H9 (cell line): ENCODE results near the gene RNU6-1. TPM values are rescaled to one million over a fixed set of nuclear protein-coding genes. Genes with fewer than 3 reads are reported as not detected.
A peak's percentile ranks its signal among the peaks of the same experiment; 100 is the strongest.

Source experiments
- DNase-seq: peaks from one replicate; pipeline ENCODE4 v3.0.0-alpha.2; 2017
- H2AFZ ChIP-seq: one replicate; pipeline ENCODE4 v1.6.1; 2013; ENCODE audit warnings: mild to moderate bottlenecking, low read length, control low read depth, moderate library complexity
- H2AK5ac ChIP-seq: 2 replicates; pipeline ENCODE4 v1.6.1; 2013; ENCODE audit warnings: low read length, control low read depth, mixed read lengths; ENCODE audit not compliant: insufficient read length
- H2BK120ac ChIP-seq: one replicate; pipeline ENCODE4 v1.6.1; 2013; ENCODE audit warnings: low read depth, mild to moderate bottlenecking, low read length, control low read depth, inconsistent platforms; ENCODE audit not compliant: poor library complexity, severe bottlenecking
- H2BK12ac ChIP-seq: 2 replicates; pipeline ENCODE4 v1.6.1; 2013; ENCODE audit warnings: low read length, control low read depth, mixed read lengths, low read depth; ENCODE audit not compliant: insufficient read length
- H2BK15ac ChIP-seq: 2 replicates; pipeline ENCODE4 v1.6.1; 2013; ENCODE audit warnings: low read depth, low read length, control low read depth
- H2BK20ac ChIP-seq: one replicate; pipeline ENCODE4 v1.6.1; 2013; ENCODE audit warnings: low read depth, mild to moderate bottlenecking, low read length, control low read depth, inconsistent platforms; ENCODE audit not compliant: poor library complexity, severe bottlenecking
- H2BK5ac ChIP-seq: 2 replicates; pipeline ENCODE4 v1.6.1; 2013; ENCODE audit warnings: low read length, control low read depth, mixed read lengths; ENCODE audit not compliant: insufficient read length
- H3K14ac ChIP-seq: 2 replicates; pipeline ENCODE4 v1.6.1; 2013; ENCODE audit warnings: low read length, control low read depth; ENCODE audit not compliant: insufficient read depth
- H3K18ac ChIP-seq: 2 replicates; pipeline ENCODE4 v1.6.1; 2013; ENCODE audit warnings: low read depth, mild to moderate bottlenecking, mixed read lengths, low read length, control low read depth; ENCODE audit not compliant: insufficient read length
- H3K23ac ChIP-seq: 2 replicates; pipeline ENCODE4 v1.6.1; 2013; ENCODE audit warnings: low read length, control low read depth, mixed read lengths, low read depth; ENCODE audit not compliant: insufficient read length
- H3K23me2 ChIP-seq: 2 replicates; pipeline ENCODE4 v1.6.1; 2013; ENCODE audit warnings: low read depth, mild to moderate bottlenecking, mixed read lengths, low read length, control low read depth; ENCODE audit not compliant: insufficient read length, poor library complexity, severe bottlenecking
- H3K27ac ChIP-seq: 2 replicates; pipeline ENCODE4 v1.5.1; 2013; ENCODE audit warnings: low read length, control low read depth, mixed read lengths, low read depth; ENCODE audit not compliant: insufficient read length
- H3K27me3 ChIP-seq: 2 replicates; pipeline ENCODE4 v1.6.1; 2013; ENCODE audit warnings: low read length, control low read depth, inconsistent platforms; ENCODE audit not compliant: insufficient read depth
- H3K4ac ChIP-seq: 2 replicates; pipeline ENCODE4 v1.6.1; 2013; ENCODE audit warnings: low read depth, mild to moderate bottlenecking, control low read depth, inconsistent platforms, low read length, moderate library complexity
- H3K4me1 ChIP-seq: 2 replicates; pipeline ENCODE4 v1.6.1; 2013; ENCODE audit warnings: low read length, control low read depth, inconsistent platforms; ENCODE audit not compliant: insufficient read depth
- H3K4me2 ChIP-seq: 2 replicates; pipeline ENCODE4 v1.6.1; 2013; ENCODE audit warnings: low read length, control low read depth, mixed read lengths; ENCODE audit not compliant: insufficient read length, insufficient read depth
- H3K56ac ChIP-seq: 2 replicates; pipeline ENCODE4 v1.6.1; 2013; ENCODE audit warnings: low read depth, mild to moderate bottlenecking, mixed read lengths, low read length, control low read depth; ENCODE audit not compliant: insufficient read length
- H3K79me1 ChIP-seq: 2 replicates; pipeline ENCODE4 v1.6.1; 2013; ENCODE audit warnings: low read depth, mild to moderate bottlenecking, moderate library complexity, low read length, control low read depth, inconsistent platforms; ENCODE audit not compliant: insufficient read depth, poor library complexity, severe bottlenecking
- H3K79me2 ChIP-seq: 2 replicates; pipeline ENCODE4 v1.6.1; 2013; ENCODE audit warnings: low read length, control low read depth, inconsistent platforms; ENCODE audit not compliant: insufficient read depth
- H3K9ac ChIP-seq: 2 replicates; pipeline ENCODE4 v1.6.1; 2013; ENCODE audit warnings: low read length, control low read depth, mixed read lengths; ENCODE audit not compliant: insufficient read length; ENCODE audit errors: extremely low read depth
- H3K9me3 ChIP-seq: one replicate; pipeline ENCODE4 v1.6.1; 2013; ENCODE audit warnings: low read depth, low read length, inconsistent platforms; ENCODE audit not compliant: control insufficient read depth
- H3T11ph ChIP-seq: one replicate; pipeline ENCODE4 v1.6.1; 2013; ENCODE audit warnings: mild to moderate bottlenecking, low read length, control low read depth, inconsistent platforms
- H4K20me1 ChIP-seq: one replicate; pipeline ENCODE4 v1.6.1; 2013; ENCODE audit not compliant: control insufficient read depth, insufficient read length, insufficient read depth
- H4K5ac ChIP-seq: 2 replicates; pipeline ENCODE4 v1.6.1; 2013; ENCODE audit warnings: low read depth, mild to moderate bottlenecking, mixed read lengths, low read length, control low read depth; ENCODE audit not compliant: insufficient read length
- H4K8ac ChIP-seq: replicated peaks from 2 replicates; pipeline ENCODE4 v1.6.1; 2013; ENCODE audit warnings: low read length, control low read depth, mixed read lengths, low read depth; ENCODE audit not compliant: insufficient read length
- H4K91ac ChIP-seq: 2 replicates; pipeline ENCODE4 v1.6.1; 2013; ENCODE audit warnings: low read depth, mild to moderate bottlenecking, moderate library complexity, mixed read lengths, low read length, control low read depth; ENCODE audit not compliant: insufficient read length
- H3K27ac Mint-ChIP-seq, 3 experiments: 2 replicates in 2 of 3; 3 replicates in 1 of 3; pipeline ENCODE4 v1.8.0; 2020 to 2021; ENCODE audit warnings: mixed read lengths in 3 of 3, mild to moderate bottlenecking in 1 of 3, moderate library complexity in 1 of 3
- H3K27me3 Mint-ChIP-seq: 2 replicates; pipeline ENCODE4 v1.8.0; 2021; ENCODE audit warnings: low read depth, mild to moderate bottlenecking, moderate library complexity, mixed read lengths
- H3K36me3 Mint-ChIP-seq, 3 experiments: 2 replicates in 2 of 3; 3 replicates in 1 of 3; pipeline ENCODE4 v1.8.0; 2020 to 2021; ENCODE audit warnings: low read depth in 3 of 3, mixed read lengths in 3 of 3; ENCODE audit not compliant: insufficient read depth in 1 of 3
- H3K4me1 Mint-ChIP-seq, 2 experiments: 2 replicates each; pipeline ENCODE4 v1.8.0; 2020; ENCODE audit warnings: mixed read lengths in 2 of 2
- H3K4me3 Mint-ChIP-seq, 2 experiments: 2 replicates in 1 of 2; 3 replicates in 1 of 2; pipeline ENCODE4 v1.8.0; 2020 to 2021; ENCODE audit warnings: mild to moderate bottlenecking in 2 of 2, mixed read lengths in 2 of 2, moderate library complexity in 1 of 2
- H3K9me3 Mint-ChIP-seq, 2 experiments: 2 replicates in 1 of 2; 3 replicates in 1 of 2; pipeline ENCODE4 v1.8.0; 2020; ENCODE audit warnings: mild to moderate bottlenecking in 2 of 2, mixed read lengths in 2 of 2, moderate library complexity in 1 of 2
- CTCF ChIP-seq: fragments of 200-600 bp; sonication (generic); conservative IDR thresholded peaks from 3 replicates; pipeline ENCODE4 v1.8.0; 2021; ENCODE audit warnings: antibody characterized with exemption, mild to moderate bottlenecking
- WGBS: extraction: QIAGEN DNeasy Blood & Tissue Kit; methylation state at CpG from one replicate; pipeline ENCODE4 v1.1.7; 2013; ENCODE audit warnings: missing lambda C conversion rate, low lambda C conversion rate, mixed read lengths; ENCODE audit not compliant: insufficient read length; ENCODE audit errors: extremely low coverage; 5-methylcytosine and 5-hydroxymethylcytosine counted together
- total RNA-seq: library from RNA; stranded (reverse); gene quantifications from 2 replicates; pipeline ENCODE4 v1.2.1, GENCODE V29; 2021

The RNU6-1 gene
- total RNA-seq, 1 experiment from 2014 or later, result not detected

- Histone ChIP-seq H3K4ac (no peak overlapping the region), H2BK15ac (no peak overlapping the region), H3K14ac (no peak overlapping the region), H2BK12ac (no peak overlapping the region), H2BK20ac (no peak overlapping the region), H4K8ac (no peak overlapping the region), H3K23ac (no peak overlapping the region), H3K79me1 (no peaks in the 10 kb centered on the region), H2AFZ (no peak overlapping the region), H3K9me3 (no peaks in the 10 kb centered on the region), H4K91ac (no peak overlapping the region), H3T11ph (no peak overlapping the region), H3K4me2 (peak overlapping the region; percentile 90), H2AK5ac (no peak overlapping the region), H3K4me1 (no peaks in the 10 kb centered on the region; the same call in 1 of the 2 replicates), H3K27ac (no peak overlapping the region), H2BK5ac (no peak overlapping the region), H3K18ac (no peak overlapping the region), H2BK120ac (no peak overlapping the region), H3K79me2 (no peaks in the 10 kb centered on the region), H4K20me1 (no peaks in the 10 kb centered on the region), H3K56ac (no peak overlapping the region), H3K27me3 (peaks cover 35% of the 10 kb centered on the region; the same call in 1 of the 2 replicates), H3K9ac (no peak overlapping the region), H4K5ac (no peak overlapping the region), H3K23me2 (peaks cover 16% of the 10 kb centered on the region)
- peaks cover 67% of the 10 kb centered on the region for H3K27me3 Mint-ChIP-seq
- peaks cover 54 to 56% of the 10 kb centered on the region in 2 experiments for H3K4me1 Mint-ChIP-seq
- WGBS, result no CpG with 5 or more reads among the region's 12 CpGs
- no peak for TF ChIP-seq CTCF
- H3K4me3 Mint-ChIP-seq, result peak overlapping the region; percentile 94 to 96
- H3K9me3 Mint-ChIP-seq, result peaks cover 4% of the 10 kb centered on the region in 2 experiments; a peak in 4 of 5 replicates
- no peak for DNase-seq
- H3K27ac Mint-ChIP-seq, result peak overlapping the region in 2 of 3 experiments; percentile 94 to 99; a peak in 4 of 7 replicates
- H3K36me3 Mint-ChIP-seq, result no peaks in the 10 kb centered on the region
These were observed 331 bp downstream of the RNU6-1 start for GRCh38 chr15:67839499-67839928.
